MM.1S (cell line): ENCODE results near the gene GNAT1.
"Not testable (repeated sequence)": the region's sequence is repeated elsewhere in the genome, so short reads cannot be mapped to it uniquely, and the experiment has no call there.

ENCODE experiments used
- DNase-seq: peaks from one replicate; pipeline ENCODE4 v3.0.0-alpha.2; 2015
- H2AFZ ChIP-seq: fragments of 300-600 bp; sonication (generic); 2 replicates; pipeline ENCODE4 v1.6.0; 2016; ENCODE audit warnings: antibody characterized with exemption, low read length
- H3F3A ChIP-seq: fragments of 300-600 bp; sonication (generic); 2 replicates; pipeline ENCODE4 v1.6.1; 2016; ENCODE audit warnings: mild to moderate bottlenecking, antibody characterized with exemption, low read length, moderate library complexity, mixed read lengths; ENCODE audit not compliant: insufficient read depth
- H3K27ac ChIP-seq: fragments of 300-600 bp; sonication (generic); 2 replicates; pipeline ENCODE4 v1.5.1; 2016; ENCODE audit warnings: mild to moderate bottlenecking, low read length
- H3K27me3 ChIP-seq: fragments of 300-600 bp; sonication (generic); replicated peaks from 2 replicates; pipeline ENCODE4 v1.6.0; 2016; ENCODE audit warnings: low read length; ENCODE audit not compliant: insufficient read depth
- H3K36me3 ChIP-seq: fragments of 300-600 bp; sonication (generic); replicated peaks from 2 replicates; pipeline ENCODE4 v1.6.1; 2016; ENCODE audit warnings: mild to moderate bottlenecking, low read length, mixed read lengths; ENCODE audit not compliant: insufficient read depth
- H3K4me1 ChIP-seq: fragments of 300-600 bp; sonication (generic); 2 replicates; pipeline ENCODE4 v1.6.1; 2016; ENCODE audit warnings: low read length, mixed read lengths
- H3K4me2 ChIP-seq: fragments of 300-600 bp; sonication (generic); 2 replicates; pipeline ENCODE4 v1.6.0; 2016; ENCODE audit warnings: low read depth, low read length
- H3K4me3 ChIP-seq: fragments of 300-600 bp; sonication (generic); 2 replicates; pipeline ENCODE4 v1.5.1; 2016; ENCODE audit warnings: low read length, mixed read lengths
- H3K79me2 ChIP-seq: fragments of 300-600 bp; sonication (generic); 2 replicates; pipeline ENCODE4 v1.6.1; 2016; ENCODE audit warnings: mixed run types, low read length, mixed read lengths
- H3K9ac ChIP-seq: fragments of 300-600 bp; sonication (generic); 2 replicates; pipeline ENCODE4 v1.6.1; 2016; ENCODE audit warnings: low read length, mixed read lengths
- H3K9me2 ChIP-seq: fragments of 300-600 bp; sonication (generic); replicated peaks from 2 replicates; pipeline ENCODE4 v1.6.1; 2016; ENCODE audit warnings: mild to moderate bottlenecking, low read length, mixed read lengths; ENCODE audit not compliant: insufficient read depth
- H3K9me3 ChIP-seq: fragments of 300-600 bp; sonication (generic); replicated peaks from 2 replicates; pipeline ENCODE4 v1.6.1; 2016; ENCODE audit warnings: mild to moderate bottlenecking, low read length, mixed read lengths; ENCODE audit not compliant: insufficient read depth
- H4K20me1 ChIP-seq: fragments of 300-600 bp; sonication (generic); 2 replicates; pipeline ENCODE4 v1.6.1; 2016; ENCODE audit warnings: mild to moderate bottlenecking, low read length, moderate library complexity, mixed read lengths; ENCODE audit not compliant: insufficient read depth
- EZH2 ChIP-seq: fragments of 300-600 bp; sonication (generic); optimal IDR thresholded peaks from 2 replicates; pipeline ENCODE3; 2017; ENCODE audit warnings: low read depth, mild to moderate bottlenecking, antibody characterized with exemption, low read length, mixed read lengths
- EZH2phosphoT487 ChIP-seq: fragments of 300-600 bp; sonication (generic); IDR thresholded peaks from 2 replicates; pipeline ENCODE4 v1.6.1; 2018; ENCODE audit warnings: antibody characterized with exemption, low read length
- TF ChIP-seq, protein P1 (sequence below): fragments of 300-600 bp; sonication (generic); IDR thresholded peaks from 2 replicates; pipeline ENCODE4 v1.5.1; 2016; ENCODE audit warnings: antibody characterized with exemption, low read length, mixed read lengths

GNAT1 gene

DNA sequence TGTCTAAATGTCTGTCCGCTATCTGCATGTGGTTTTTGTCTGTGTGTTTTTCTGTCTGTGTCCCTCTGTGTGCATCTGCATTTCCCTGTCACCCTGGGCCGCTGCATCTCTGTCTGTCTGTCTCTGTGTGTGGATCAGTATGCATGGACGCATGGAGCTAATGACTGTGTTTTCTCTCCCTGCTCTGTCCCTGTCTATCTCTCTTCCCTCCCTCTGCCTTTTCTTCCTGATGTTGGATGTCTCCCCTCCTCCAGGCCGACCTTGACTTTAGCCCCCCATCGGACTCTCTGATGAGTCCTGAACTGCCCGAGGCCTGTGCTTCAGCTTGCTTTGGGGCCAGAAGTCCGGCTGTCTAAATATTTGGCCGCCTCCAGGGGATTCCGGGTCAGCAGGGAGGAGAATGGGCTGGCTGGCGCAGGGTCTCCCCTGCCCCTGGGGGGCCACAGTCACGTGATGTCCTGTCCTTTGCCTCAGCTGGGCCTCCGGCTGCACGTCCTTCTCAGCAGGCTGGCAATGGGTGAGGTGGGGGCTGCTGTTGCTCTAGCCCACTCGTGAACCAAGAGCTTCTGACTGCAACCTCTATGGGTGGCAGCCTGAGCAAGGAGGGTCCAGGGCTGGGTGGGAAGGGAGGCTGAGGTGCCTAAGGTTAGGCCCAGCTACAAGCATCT, 17.4 kb downstream of the GNAT1 start:
- Histone ChIP-seq H3K9ac (no peak overlapping the region), H3K4me3 (no peak overlapping the region)

DNA sequence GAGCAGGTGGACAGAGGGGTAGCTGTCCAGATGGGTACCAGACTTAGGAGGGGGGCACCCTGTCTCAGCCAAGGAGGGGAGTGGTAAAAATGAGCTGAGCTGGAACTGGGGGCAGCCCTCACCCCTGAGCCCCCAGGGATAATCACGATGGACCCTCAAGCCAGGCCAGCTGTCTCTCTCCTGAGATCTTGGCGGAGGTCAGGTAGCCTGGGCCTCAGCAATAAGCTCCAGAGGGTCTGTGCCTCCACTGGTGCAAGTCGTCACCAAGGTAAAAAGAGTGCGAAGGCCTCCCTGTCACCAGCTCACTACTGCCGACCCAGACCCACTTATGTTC, 18.7 kb downstream of the GNAT1 start:
- Histone ChIP-seq H3K36me3 (no peaks in the 10 kb centered on the region), H3K9me3 (no peaks in the 10 kb centered on the region), H3K4me2 (no peak overlapping the region), H3K9me2 (no peaks in the 10 kb centered on the region), H4K20me1 (no peaks in the 10 kb centered on the region; the same call in 1 of the 2 replicates), H3K4me1 (no peaks in the 10 kb centered on the region), H3K27ac (no peak overlapping the region), H3F3A (no peaks in the 10 kb centered on the region), H3K9ac (no peak overlapping the region), H2AFZ (no peak overlapping the region), H3K27me3 (peaks cover 74% of the 10 kb centered on the region), H3K4me3 (no peak overlapping the region), H3K79me2 (no peaks in the 10 kb centered on the region)
- no peak for DNase-seq
- TF ChIP-seq, protein P1, sequence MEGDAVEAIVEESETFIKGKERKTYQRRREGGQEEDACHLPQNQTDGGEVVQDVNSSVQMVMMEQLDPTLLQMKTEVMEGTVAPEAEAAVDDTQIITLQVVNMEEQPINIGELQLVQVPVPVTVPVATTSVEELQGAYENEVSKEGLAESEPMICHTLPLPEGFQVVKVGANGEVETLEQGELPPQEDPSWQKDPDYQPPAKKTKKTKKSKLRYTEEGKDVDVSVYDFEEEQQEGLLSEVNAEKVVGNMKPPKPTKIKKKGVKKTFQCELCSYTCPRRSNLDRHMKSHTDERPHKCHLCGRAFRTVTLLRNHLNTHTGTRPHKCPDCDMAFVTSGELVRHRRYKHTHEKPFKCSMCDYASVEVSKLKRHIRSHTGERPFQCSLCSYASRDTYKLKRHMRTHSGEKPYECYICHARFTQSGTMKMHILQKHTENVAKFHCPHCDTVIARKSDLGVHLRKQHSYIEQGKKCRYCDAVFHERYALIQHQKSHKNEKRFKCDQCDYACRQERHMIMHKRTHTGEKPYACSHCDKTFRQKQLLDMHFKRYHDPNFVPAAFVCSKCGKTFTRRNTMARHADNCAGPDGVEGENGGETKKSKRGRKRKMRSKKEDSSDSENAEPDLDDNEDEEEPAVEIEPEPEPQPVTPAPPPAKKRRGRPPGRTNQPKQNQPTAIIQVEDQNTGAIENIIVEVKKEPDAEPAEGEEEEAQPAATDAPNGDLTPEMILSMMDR = no peak
- TF ChIP-seq EZH2 (no peak), EZH2phosphoT487 (no peak)

More for the DNA sequence above, 17.4 kb downstream of the GNAT1 start:
- no peaks in the 10 kb centered on the region for H3F3A ChIP-seq
- H3K27me3 ChIP-seq = peaks cover 73% of the 10 kb centered on the region
- no peaks in the 10 kb centered on the region for H3K79me2 ChIP-seq
- H3K9me2 ChIP-seq = no peaks in the 10 kb centered on the region
- H3K36me3 ChIP-seq = no peaks in the 10 kb centered on the region
- no peaks in the 10 kb centered on the region for H3K9me3 ChIP-seq
- H2AFZ ChIP-seq = no peak overlapping the region
- TF ChIP-seq EZH2 = no peak
- TF ChIP-seq, protein P1 = no peak
- no peak for TF ChIP-seq EZH2phosphoT487
- H4K20me1 ChIP-seq = no peaks in the 10 kb centered on the region; the same call in 1 of the 2 replicates
- no peak overlapping the region for H3K4me2 ChIP-seq
- no peak for DNase-seq
- H3K27ac ChIP-seq = no peak overlapping the region
- H3K4me1 ChIP-seq = no peaks in the 10 kb centered on the region

DNA sequence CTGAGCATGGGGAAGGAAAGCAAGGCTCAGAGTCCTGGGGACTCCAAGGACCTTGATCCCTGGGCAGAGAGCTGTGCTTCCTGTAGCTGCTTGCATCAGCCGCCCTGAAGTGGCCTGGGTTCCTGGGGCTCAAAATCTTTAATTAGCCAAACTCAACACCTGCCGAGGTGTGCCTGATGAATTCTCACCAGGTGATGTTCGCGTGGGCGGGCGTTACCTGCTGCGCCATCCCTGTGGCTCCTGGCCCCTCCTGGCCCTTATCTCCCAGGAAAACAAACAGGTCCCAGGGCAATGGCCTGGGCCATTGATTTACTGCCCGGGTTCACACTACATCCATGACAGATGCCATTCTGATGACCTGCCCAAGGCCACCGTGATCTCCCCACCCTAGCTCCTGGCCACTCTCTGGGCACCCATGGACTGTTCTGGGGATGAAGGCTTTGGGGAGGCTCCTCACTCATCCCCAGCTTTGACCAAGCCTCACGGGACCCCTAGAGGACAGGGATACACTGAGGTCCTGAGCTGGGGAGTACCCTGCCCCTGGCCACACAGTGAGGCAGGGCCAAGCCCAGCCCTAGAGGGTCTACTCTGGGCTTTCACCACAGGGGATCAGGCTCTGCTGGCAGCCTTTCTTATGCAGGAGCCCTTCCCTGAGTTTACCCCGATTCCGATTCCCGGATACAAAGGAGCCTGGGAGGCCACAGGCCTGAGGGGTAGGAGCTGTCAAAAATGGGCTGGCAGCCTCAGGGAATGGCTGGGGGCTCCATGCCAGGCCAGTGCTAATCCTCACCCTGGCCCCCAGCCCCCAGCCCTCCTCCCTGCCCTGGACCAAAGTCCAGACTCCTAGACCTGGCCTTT, 19.3 kb downstream of the GNAT1 start:
- Histone ChIP-seq H3K4me2 (no peak overlapping the region), H3K27me3 (peaks cover 72% of the 10 kb centered on the region), H3K36me3 (no peaks in the 10 kb centered on the region), H4K20me1 (no peaks in the 10 kb centered on the region; the same call in 1 of the 2 replicates), H2AFZ (no peak overlapping the region), H3K79me2 (no peaks in the 10 kb centered on the region), H3K4me3 (no peak overlapping the region), H3F3A (no peaks in the 10 kb centered on the region), H3K9ac (no peak overlapping the region), H3K27ac (no peak overlapping the region), H3K4me1 (no peaks in the 10 kb centered on the region), H3K9me3 (no peaks in the 10 kb centered on the region), H3K9me2 (no peaks in the 10 kb centered on the region)
- TF ChIP-seq EZH2 = no peak
- no peak for TF ChIP-seq EZH2phosphoT487
- TF ChIP-seq, protein P1 = no peak
- DNase-seq = no peak

DNA sequence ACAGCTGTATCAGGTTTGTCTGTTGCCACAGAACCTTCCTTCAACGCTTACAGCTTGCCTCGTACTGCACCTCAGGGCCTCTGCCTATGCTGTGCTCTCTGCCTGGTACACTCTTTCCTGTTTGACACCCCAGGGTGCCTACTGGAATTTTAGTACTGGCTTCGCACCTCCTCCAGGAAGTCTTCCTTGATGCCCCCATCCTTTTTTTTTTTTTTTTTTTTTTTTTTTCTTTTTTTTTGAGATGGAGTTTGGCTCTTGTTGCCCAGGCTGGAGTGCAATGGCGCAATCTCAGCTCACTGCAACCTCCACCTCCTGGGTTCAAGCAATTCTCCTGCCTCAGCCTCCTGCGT, 19.9 kb downstream of the GNAT1 start:
- H3K4me3 ChIP-seq, H3K79me2 ChIP-seq, H4K20me1 ChIP-seq, H3K27ac ChIP-seq, H3F3A ChIP-seq, H3K4me1 ChIP-seq, H3K36me3 ChIP-seq, H3K9me2 ChIP-seq, H3K9me3 ChIP-seq, H2AFZ ChIP-seq, H3K9ac ChIP-seq, H3K4me2 ChIP-seq, DNase-seq: not testable (repeated sequence)
- peaks cover 70% of the 10 kb centered on the region for H3K27me3 ChIP-seq
